Superior temporal gyrus (tissue), 1 donor: ENCODE measurements around the gene INTS4.
"Not testable (repeated sequence)": the region's sequence is repeated elsewhere in the genome, so short reads cannot be mapped to it uniquely, and the experiment has no call there.

Experiments used
- DNase-seq: peaks from one replicate; pipeline ENCODE4 v3.0.0-alpha.2; 2016; ENCODE audit errors: extremely low spot score

The INTS4 gene

GRCh38 chr11:77959434-77959833 is 35.0 kb downstream of the INTS4 start:
- no peak for DNase-seq

- not testable (repeated sequence) for DNase-seq
Observed at GRCh38 chr11:77958583-77959177, 35.8 kb downstream of the INTS4 start.

- not testable (repeated sequence) for DNase-seq
Observed at GRCh38 chr11:77943296-77943695, 51.2 kb downstream of the INTS4 start.

- not testable (repeated sequence) for DNase-seq
Observed at GRCh38 chr11:77942465-77942864, 52.0 kb downstream of the INTS4 start.

- DNase-seq, result not testable (repeated sequence)
Observed at GRCh38 chr11:77933596-77933995, 60.9 kb downstream of the INTS4 start.

- DNase-seq, result not testable (repeated sequence)
Observed at GRCh38 chr11:77930334-77931208, 63.9 kb downstream of the INTS4 start.

- not testable (repeated sequence) for DNase-seq
Observed at GRCh38 chr11:77917713-77918112, 76.8 kb downstream of the INTS4 start.

- peak; percentile 21 for DNase-seq
Observed at GRCh38 chr11:77914307-77914791, 80.1 kb downstream of the INTS4 start.

- not testable (repeated sequence) for DNase-seq
Observed at GRCh38 chr11:77913608-77914306, 80.7 kb downstream of the INTS4 start.

- DNase-seq, result not testable (repeated sequence)
Observed at GRCh38 chr11:77910828-77911227, 83.6 kb downstream of the INTS4 start.

GRCh38 chr11:77909277-77909676 is 85.2 kb downstream of the INTS4 start:
- no peak for DNase-seq

- DNase-seq, result no peak
Observed at GRCh38 chr11:77908835-77909234, 85.6 kb downstream of the INTS4 start.

- DNase-seq, result not testable (repeated sequence)
Observed at GRCh38 chr11:77894949-77895348, 99.5 kb downstream of the INTS4 start.

- not testable (repeated sequence) for DNase-seq
Observed at GRCh38 chr11:77891703-77892102, 102.8 kb downstream of the INTS4 start.

GRCh38 chr11:77891256-77891655 is 103.2 kb downstream of the INTS4 start:
- DNase-seq, result not testable (repeated sequence)

- not testable (repeated sequence) for DNase-seq
Observed at GRCh38 chr11:77890619-77891056, 103.8 kb downstream of the INTS4 start.

GRCh38 chr11:77890100-77890614 is 104.3 kb downstream of the INTS4 start:
- not testable (repeated sequence) for DNase-seq

GRCh38 chr11:77889045-77889444 is 105.4 kb downstream of the INTS4 start:
- not testable (repeated sequence) for DNase-seq

GRCh38 chr11:77886401-77886800 is 108.1 kb downstream of the INTS4 start:
- DNase-seq, result no peak

GRCh38 chr11:77884829-77885190 is 109.7 kb downstream of the INTS4 start:
- no peak for DNase-seq

GRCh38 chr11:77884186-77884828 is 110.2 kb downstream of the INTS4 start:
- DNase-seq, result no peak
